ENCODE measurements around the gene SLC6A18. TPM values are rescaled to one million over a fixed set of nuclear protein-coding genes. Genes with fewer than 3 reads are reported as not detected.
A peak's percentile ranks its signal among the peaks of the same experiment; 100 is the strongest.

The SLC6A18 gene
- total and polyA plus RNA-seq, 2 of the 13 experiments (the other 11 are each of a cell fraction or from before 2014, with no cell fraction given): not detected

GRCh38 chr5:1185629-1186350, 39.4 kb upstream of the SLC6A18 start (continued):
- peak; percentile 68; the same call in 1 of the 2 replicates for TF ChIP-seq KLF12 (CRISPR knock-in tag; IDR thresholded peaks at IDR 0.05; ENCODE audit: borderline replicate concordance)
- no peak for TF ChIP-seq ZNF75D (CRISPR knock-in tag; IDR thresholded peaks at IDR 0.05; ENCODE audit: borderline replicate concordance)
- no peak for TF ChIP-seq SMAD3 (CRISPR knock-in tag; IDR thresholded peaks at IDR 0.05)
- TF ChIP-seq SALL2 (CRISPR knock-in tag; IDR thresholded peaks at IDR 0.05): 0 out of 2 replicates have a peak, but pooled peaks have one; percentile 39
- peak; percentile 84 for TF ChIP-seq HDAC1 (CRISPR knock-in tag; IDR thresholded peaks at IDR 0.05)
- TF ChIP-seq ZMAT5 (CRISPR knock-in tag; IDR thresholded peaks at IDR 0.05; ENCODE audit: borderline replicate concordance, low read depth): no peak
- 0 out of 2 replicates have a peak, but pooled peaks have one; percentile 49 for TF ChIP-seq MXD3 (CRISPR knock-in tag; IDR thresholded peaks at IDR 0.05)
- TF ChIP-seq HNF4A (CRISPR knock-in tag; IDR thresholded peaks at IDR 0.05): peak; percentile 75
- no peak for TF ChIP-seq ZNF432 (CRISPR knock-in tag; IDR thresholded peaks at IDR 0.05; ENCODE audit: borderline replicate concordance)
- TF ChIP-seq ZNF3 (CRISPR knock-in tag; IDR thresholded peaks at IDR 0.05): no peak
- peak; percentile 55; the same call in 1 of the 2 replicates for TF ChIP-seq ZNF232 (CRISPR knock-in tag; IDR thresholded peaks at IDR 0.05; ENCODE audit: borderline replicate concordance)
- TF ChIP-seq CSRNP1 (CRISPR knock-in tag; IDR thresholded peaks at IDR 0.05): peak; percentile 77; the same call in 1 of the 2 replicates
- TF ChIP-seq FOXP4 (CRISPR knock-in tag; IDR thresholded peaks at IDR 0.05): peak; percentile 94
- TF ChIP-seq KIAA2018 (CRISPR knock-in tag; IDR thresholded peaks at IDR 0.05; ENCODE audit: borderline replicate concordance): no peak
- 0 out of 2 replicates have a peak, but pooled peaks have one; percentile 81 for TF ChIP-seq SNAPC2 (CRISPR knock-in tag; IDR thresholded peaks at IDR 0.05)

All from HepG2 (cell line).